ENCODE data around the gene CXorf58. TPM values are rescaled to one million over a fixed set of nuclear protein-coding genes. Genes with fewer than 3 reads are reported as not detected.

Gene CXorf58
- total and polyA plus RNA-seq, 9 of the 15 experiments (the other 6 are each of a cell fraction or from before 2014, with no cell fraction given): 0.10 to 0.27 (median 0.16) TPM; not detected in 3

DNA sequence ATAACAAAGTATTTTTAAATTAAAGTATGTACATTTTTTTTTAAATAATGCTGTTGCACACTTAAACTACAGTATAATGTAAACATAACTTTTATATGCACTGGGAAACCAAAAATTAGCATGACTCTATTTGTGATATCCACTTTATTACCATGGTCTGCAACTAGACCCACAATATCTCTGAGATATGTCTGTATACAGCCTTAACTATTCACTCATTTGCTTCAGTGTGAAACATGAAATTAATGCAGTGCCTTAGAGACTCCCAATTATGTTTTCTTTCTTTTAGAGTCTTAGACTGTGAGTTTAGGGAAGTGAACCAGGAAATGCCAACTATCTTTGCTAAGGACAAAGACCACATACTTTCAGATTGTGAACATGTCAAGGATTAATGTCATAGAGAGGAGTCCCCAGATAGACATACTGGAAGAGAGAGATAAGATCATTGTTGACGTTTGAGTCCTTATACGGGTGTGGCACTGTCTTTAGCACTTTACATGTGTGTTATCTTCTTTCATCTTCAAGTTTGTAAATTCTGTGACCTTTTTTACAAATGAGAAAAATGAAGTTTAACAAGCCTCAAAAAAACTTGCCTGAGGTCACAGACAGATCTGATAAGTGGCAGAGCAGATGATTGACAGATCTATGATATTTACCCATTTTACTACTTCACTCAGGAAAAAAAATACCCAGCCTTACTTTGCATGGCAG is 23.2 kb downstream of the CXorf58 start (continued):
- TF ChIP-seq SAFB (IDR thresholded peaks at IDR 0.05; ENCODE audit: borderline replicate concordance, low read depth, low read length) (no peak), ZKSCAN8 (CRISPR knock-in tag; IDR thresholded peaks at IDR 0.05) (no peak), E2F3 (CRISPR knock-in tag; IDR thresholded peaks at IDR 0.05) (no peak), SMARCA4 (IDR thresholded peaks at IDR 0.05) (peak; percentile 20; the same call in 1 of the 2 replicates), ZNF57 (CRISPR knock-in tag; IDR thresholded peaks at IDR 0.05) (no peak)
- TF ChIP-seq, protein P1, sequence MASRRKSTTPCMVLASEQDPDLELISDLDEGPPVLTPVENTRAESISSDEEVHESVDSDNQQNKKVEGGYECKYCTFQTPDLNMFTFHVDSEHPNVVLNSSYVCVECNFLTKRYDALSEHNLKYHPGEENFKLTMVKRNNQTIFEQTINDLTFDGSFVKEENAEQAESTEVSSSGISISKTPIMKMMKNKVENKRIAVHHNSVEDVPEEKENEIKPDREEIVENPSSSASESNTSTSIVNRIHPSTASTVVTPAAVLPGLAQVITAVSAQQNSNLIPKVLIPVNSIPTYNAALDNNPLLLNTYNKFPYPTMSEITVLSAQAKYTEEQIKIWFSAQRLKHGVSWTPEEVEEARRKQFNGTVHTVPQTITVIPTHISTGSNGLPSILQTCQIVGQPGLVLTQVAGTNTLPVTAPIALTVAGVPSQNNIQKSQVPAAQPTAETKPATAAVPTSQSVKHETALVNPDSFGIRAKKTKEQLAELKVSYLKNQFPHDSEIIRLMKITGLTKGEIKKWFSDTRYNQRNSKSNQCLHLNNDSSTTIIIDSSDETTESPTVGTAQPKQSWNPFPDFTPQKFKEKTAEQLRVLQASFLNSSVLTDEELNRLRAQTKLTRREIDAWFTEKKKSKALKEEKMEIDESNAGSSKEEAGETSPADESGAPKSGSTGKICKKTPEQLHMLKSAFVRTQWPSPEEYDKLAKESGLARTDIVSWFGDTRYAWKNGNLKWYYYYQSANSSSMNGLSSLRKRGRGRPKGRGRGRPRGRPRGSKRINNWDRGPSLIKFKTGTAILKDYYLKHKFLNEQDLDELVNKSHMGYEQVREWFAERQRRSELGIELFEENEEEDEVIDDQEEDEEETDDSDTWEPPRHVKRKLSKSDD (conservative IDR thresholded peaks at IDR 0.05; ENCODE audit: low read length): no peak
- TF ChIP-seq, protein P2, sequence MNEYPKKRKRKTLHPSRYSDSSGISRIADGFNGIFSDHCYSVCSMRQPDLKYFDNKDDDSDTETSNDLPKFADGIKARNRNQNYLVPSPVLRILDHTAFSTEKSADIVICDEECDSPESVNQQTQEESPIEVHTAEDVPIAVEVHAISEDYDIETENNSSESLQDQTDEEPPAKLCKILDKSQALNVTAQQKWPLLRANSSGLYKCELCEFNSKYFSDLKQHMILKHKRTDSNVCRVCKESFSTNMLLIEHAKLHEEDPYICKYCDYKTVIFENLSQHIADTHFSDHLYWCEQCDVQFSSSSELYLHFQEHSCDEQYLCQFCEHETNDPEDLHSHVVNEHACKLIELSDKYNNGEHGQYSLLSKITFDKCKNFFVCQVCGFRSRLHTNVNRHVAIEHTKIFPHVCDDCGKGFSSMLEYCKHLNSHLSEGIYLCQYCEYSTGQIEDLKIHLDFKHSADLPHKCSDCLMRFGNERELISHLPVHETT (CRISPR knock-in tag; conservative IDR thresholded peaks at IDR 0.05 in 1 of 2, IDR thresholded peaks at IDR 0.05 in 1 of 2): peak in 1 of 2 experiments; percentile 44; a peak in 1 of 4 replicates
- TF ChIP-seq, protein P3, sequence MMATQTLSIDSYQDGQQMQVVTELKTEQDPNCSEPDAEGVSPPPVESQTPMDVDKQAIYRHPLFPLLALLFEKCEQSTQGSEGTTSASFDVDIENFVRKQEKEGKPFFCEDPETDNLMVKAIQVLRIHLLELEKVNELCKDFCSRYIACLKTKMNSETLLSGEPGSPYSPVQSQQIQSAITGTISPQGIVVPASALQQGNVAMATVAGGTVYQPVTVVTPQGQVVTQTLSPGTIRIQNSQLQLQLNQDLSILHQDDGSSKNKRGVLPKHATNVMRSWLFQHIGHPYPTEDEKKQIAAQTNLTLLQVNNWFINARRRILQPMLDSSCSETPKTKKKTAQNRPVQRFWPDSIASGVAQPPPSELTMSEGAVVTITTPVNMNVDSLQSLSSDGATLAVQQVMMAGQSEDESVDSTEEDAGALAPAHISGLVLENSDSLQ (IDR thresholded peaks at IDR 0.05): peak; percentile 86
- TF ChIP-seq, protein P4, sequence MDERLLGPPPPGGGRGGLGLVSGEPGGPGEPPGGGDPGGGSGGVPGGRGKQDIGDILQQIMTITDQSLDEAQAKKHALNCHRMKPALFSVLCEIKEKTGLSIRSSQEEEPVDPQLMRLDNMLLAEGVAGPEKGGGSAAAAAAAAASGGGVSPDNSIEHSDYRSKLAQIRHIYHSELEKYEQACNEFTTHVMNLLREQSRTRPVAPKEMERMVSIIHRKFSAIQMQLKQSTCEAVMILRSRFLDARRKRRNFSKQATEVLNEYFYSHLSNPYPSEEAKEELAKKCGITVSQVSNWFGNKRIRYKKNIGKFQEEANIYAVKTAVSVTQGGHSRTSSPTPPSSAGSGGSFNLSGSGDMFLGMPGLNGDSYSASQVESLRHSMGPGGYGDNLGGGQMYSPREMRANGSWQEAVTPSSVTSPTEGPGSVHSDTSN (CRISPR knock-in tag; IDR thresholded peaks at IDR 0.05; ENCODE audit: low read depth): no peak
- TF ChIP-seq, protein P4 (tag; conservative IDR thresholded peaks at IDR 0.05; ENCODE audit: low read depth): peak; percentile 62
- TF ChIP-seq, protein P5, sequence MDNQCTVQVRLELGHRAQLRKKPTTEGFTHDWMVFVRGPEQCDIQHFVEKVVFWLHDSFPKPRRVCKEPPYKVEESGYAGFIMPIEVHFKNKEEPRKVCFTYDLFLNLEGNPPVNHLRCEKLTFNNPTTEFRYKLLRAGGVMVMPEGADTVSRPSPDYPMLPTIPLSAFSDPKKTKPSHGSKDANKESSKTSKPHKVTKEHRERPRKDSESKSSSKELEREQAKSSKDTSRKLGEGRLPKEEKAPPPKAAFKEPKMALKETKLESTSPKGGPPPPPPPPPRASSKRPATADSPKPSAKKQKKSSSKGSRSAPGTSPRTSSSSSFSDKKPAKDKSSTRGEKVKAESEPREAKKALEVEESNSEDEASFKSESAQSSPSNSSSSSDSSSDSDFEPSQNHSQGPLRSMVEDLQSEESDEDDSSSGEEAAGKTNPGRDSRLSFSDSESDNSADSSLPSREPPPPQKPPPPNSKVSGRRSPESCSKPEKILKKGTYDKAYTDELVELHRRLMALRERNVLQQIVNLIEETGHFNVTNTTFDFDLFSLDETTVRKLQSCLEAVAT (IDR thresholded peaks at IDR 0.05): no peak
